GM06990 (cell line): ENCODE measurements around the gene PRUNE2.

Experiments used
- DNase-seq: peaks from one replicate; pipeline ENCODE4 v3.0.0-alpha.2; 2011; ENCODE audit not compliant: insufficient read length; ENCODE audit errors: extremely low read depth
- H3K27me3 ChIP-seq: replicated peaks from 2 replicates; pipeline ENCODE4 v1.6.0; 2011; ENCODE audit warnings: low read length; ENCODE audit not compliant: control insufficient read depth, insufficient read depth
- H3K36me3 ChIP-seq: 2 replicates; pipeline ENCODE4 v1.5.1; 2011; ENCODE audit warnings: low read length; ENCODE audit not compliant: control insufficient read depth, insufficient read depth
- H3K4me3 ChIP-seq: replicated peaks from 2 replicates; pipeline ENCODE4 v1.5.1; 2011; ENCODE audit warnings: low read depth, mild to moderate bottlenecking, control low read depth, low read length
- CTCF ChIP-seq: IDR thresholded peaks from 2 replicates; pipeline ENCODE4 v1.5.1; 2011; ENCODE audit warnings: low read length, control low read depth, mild to moderate bottlenecking, inconsistent platforms; ENCODE audit not compliant: insufficient read depth, poor library complexity, severe bottlenecking

PRUNE2 gene

DNA sequence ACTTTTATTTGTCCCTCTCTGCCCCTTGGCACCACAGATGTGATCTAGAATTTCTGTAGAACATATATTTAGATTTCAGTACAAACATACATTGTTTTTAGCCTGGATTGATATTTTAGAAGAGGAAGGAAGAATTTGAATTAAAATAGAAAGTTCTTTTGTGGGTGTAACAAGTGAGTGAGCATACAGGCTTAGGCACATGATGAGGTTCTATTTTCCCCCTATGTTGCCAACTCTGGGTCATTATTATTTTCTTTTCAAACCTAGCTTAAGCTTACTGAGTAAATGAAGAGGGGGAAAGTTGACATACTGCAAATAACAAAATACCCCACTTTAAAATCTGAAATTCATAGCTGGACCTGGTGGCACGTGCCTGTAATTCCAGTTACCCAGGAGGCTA is 344.0 kb downstream of the PRUNE2 start:
- no peak overlapping the region for H3K4me3 ChIP-seq
- TF ChIP-seq CTCF = no peak
- no peaks in the 10 kb centered on the region for H3K27me3 ChIP-seq
- no peaks in the 10 kb centered on the region for H3K36me3 ChIP-seq
- no peak for DNase-seq
